Karpas-422 (cell line): Measurements from ENCODE around the gene SELENOM. TPM values are rescaled to one million over a fixed set of nuclear protein-coding genes. Genes with fewer than 3 reads are reported as not detected.

Source experiments
- DNase-seq: peaks from one replicate; pipeline ENCODE4 v3.0.0-alpha.2; 2015
- H2AFZ ChIP-seq: fragments of 200-600 bp; sonication (generic); 2 replicates; pipeline ENCODE4 v1.6.1; 2014; ENCODE audit warnings: antibody characterized with exemption, low read length, mixed read lengths
- H3K27ac ChIP-seq: fragments of 200-600 bp; sonication (generic); 2 replicates; pipeline ENCODE4 v1.5.1; 2014; ENCODE audit warnings: mild to moderate bottlenecking, low read length, moderate library complexity
- H3K27me3 ChIP-seq: fragments of 200-600 bp; sonication (generic); 2 replicates; pipeline ENCODE4 v1.6.1; 2014; ENCODE audit warnings: low read length, mixed read lengths
- H3K36me3 ChIP-seq: fragments of 200-600 bp; sonication (generic); 2 replicates; pipeline ENCODE4 v1.6.1; 2014; ENCODE audit warnings: low read length, mixed read lengths; ENCODE audit not compliant: insufficient read depth
- H3K4me1 ChIP-seq: fragments of 200-600 bp; sonication (generic); 2 replicates; pipeline ENCODE4 v1.6.1; 2014; ENCODE audit warnings: mild to moderate bottlenecking, low read length, mixed read lengths
- H3K4me2 ChIP-seq: fragments of 200-600 bp; sonication (generic); 2 replicates; pipeline ENCODE4 v1.6.1; 2014; ENCODE audit warnings: low read length, low read depth, mild to moderate bottlenecking; ENCODE audit not compliant: poor library complexity, severe bottlenecking
- H3K4me3 ChIP-seq: fragments of 200-600 bp; sonication (generic); 2 replicates; pipeline ENCODE4 v1.5.1; 2014; ENCODE audit warnings: mild to moderate bottlenecking, antibody characterized with exemption, low read length, mixed read lengths
- H3K79me2 ChIP-seq: fragments of 200-600 bp; sonication (generic); 2 replicates; pipeline ENCODE4 v1.6.1; 2014; ENCODE audit warnings: mild to moderate bottlenecking, low read length, mixed read lengths
- H3K9ac ChIP-seq: fragments of 200-600 bp; sonication (generic); 2 replicates; pipeline ENCODE4 v1.6.0; 2014; ENCODE audit warnings: low read length
- H3K9me2 ChIP-seq: fragments of 200-600 bp; sonication (generic), shearing (Covaris generic); replicated peaks from 2 replicates; pipeline ENCODE4 v1.6.0; 2014; ENCODE audit warnings: mild to moderate bottlenecking, low read length, moderate library complexity; ENCODE audit not compliant: insufficient read depth
- H3K9me3 ChIP-seq: fragments of 300-700, 200-600 bp; sonication (generic); 2 replicates; pipeline ENCODE4 v1.6.1; 2014; ENCODE audit warnings: low read length, mixed read lengths
- H4K20me1 ChIP-seq: fragments of 200-600 bp; sonication (generic); 2 replicates; pipeline ENCODE4 v1.6.1; 2014; ENCODE audit warnings: mild to moderate bottlenecking, antibody characterized with exemption, low read length, low read depth; ENCODE audit not compliant: insufficient read depth
- total RNA-seq: library from RNA; depleted of rRNA; stranded (reverse); fragments of >200 nt; shearing (Covaris generic); gene quantifications from 2 replicates; pipeline ENCODE4 v1.2.3, GENCODE V29; 2014; ENCODE audit warnings: low replicate concordance

SELENOM gene
- total RNA-seq, 1 experiment from 2014 or later: 11.1 TPM

- Histone ChIP-seq H3K4me2 (no peak overlapping the region), H3K9ac (no peak overlapping the region), H3K79me2 (no peaks in the 10 kb centered on the region), H3K4me1 (no peaks in the 10 kb centered on the region), H4K20me1 (no peaks in the 10 kb centered on the region), H3K36me3 (no peaks in the 10 kb centered on the region), H3K9me3 (no peaks in the 10 kb centered on the region), H3K27me3 (no peaks in the 10 kb centered on the region), H3K27ac (no peak overlapping the region), H2AFZ (no peak overlapping the region), H3K4me3 (no peak overlapping the region), H3K9me2 (no peaks in the 10 kb centered on the region)
- DNase-seq: no peak
Observed at GRCh38 chr22:31138126-31138525, 30.8 kb upstream of the SELENOM start.

- Histone ChIP-seq H3K4me3 (no peak overlapping the region), H2AFZ (no peak overlapping the region), H3K4me2 (no peak overlapping the region), H3K36me3 (no peaks in the 10 kb centered on the region), H3K9me2 (no peaks in the 10 kb centered on the region), H3K4me1 (no peaks in the 10 kb centered on the region), H3K9ac (no peak overlapping the region), H3K79me2 (no peaks in the 10 kb centered on the region), H3K27me3 (no peaks in the 10 kb centered on the region), H3K9me3 (no peaks in the 10 kb centered on the region), H4K20me1 (no peaks in the 10 kb centered on the region), H3K27ac (no peak overlapping the region)
- DNase-seq: no peak
Observed at GRCh38 chr22:31137721-31138120, 30.4 kb upstream of the SELENOM start.

GRCh38 chr22:31136711-31137110 is 29.3 kb upstream of the SELENOM start:
- Histone ChIP-seq H3K9me2 (no peaks in the 10 kb centered on the region), H3K79me2 (no peaks in the 10 kb centered on the region), H3K4me1 (no peaks in the 10 kb centered on the region), H3K27ac (no peak overlapping the region), H2AFZ (no peak overlapping the region), H3K36me3 (no peaks in the 10 kb centered on the region), H3K9me3 (no peaks in the 10 kb centered on the region), H3K27me3 (no peaks in the 10 kb centered on the region), H3K4me2 (no peak overlapping the region), H3K9ac (no peak overlapping the region), H4K20me1 (no peaks in the 10 kb centered on the region), H3K4me3 (no peak overlapping the region)
- no peak for DNase-seq

- no peaks in the 10 kb centered on the region for H3K9me3 ChIP-seq
- no peak overlapping the region for H2AFZ ChIP-seq
- no peaks in the 10 kb centered on the region for H4K20me1 ChIP-seq
- H3K27ac ChIP-seq: no peak overlapping the region
- no peaks in the 10 kb centered on the region for H3K36me3 ChIP-seq
- H3K79me2 ChIP-seq: no peaks in the 10 kb centered on the region
- H3K27me3 ChIP-seq: no peaks in the 10 kb centered on the region
- DNase-seq: no peak
- no peak overlapping the region for H3K4me2 ChIP-seq
- no peaks in the 10 kb centered on the region for H3K4me1 ChIP-seq
- no peaks in the 10 kb centered on the region for H3K9me2 ChIP-seq
- H3K9ac ChIP-seq: no peak overlapping the region
- H3K4me3 ChIP-seq: no peak overlapping the region
Observed at GRCh38 chr22:31136155-31136554, 28.8 kb upstream of the SELENOM start.

GRCh38 chr22:31135706-31136105 is 28.3 kb upstream of the SELENOM start:
- Histone ChIP-seq H3K36me3 (no peaks in the 10 kb centered on the region), H3K9ac (no peak overlapping the region), H3K27ac (no peak overlapping the region), H3K4me2 (no peak overlapping the region), H3K79me2 (no peaks in the 10 kb centered on the region), H3K27me3 (no peaks in the 10 kb centered on the region), H3K4me1 (no peaks in the 10 kb centered on the region), H3K9me2 (no peaks in the 10 kb centered on the region), H2AFZ (no peak overlapping the region), H3K4me3 (no peak overlapping the region), H4K20me1 (no peaks in the 10 kb centered on the region), H3K9me3 (no peaks in the 10 kb centered on the region)
- no peak for DNase-seq

- H3K27me3 ChIP-seq: no peaks in the 10 kb centered on the region
- no peak overlapping the region for H3K4me3 ChIP-seq
- H3K36me3 ChIP-seq: no peaks in the 10 kb centered on the region
- no peaks in the 10 kb centered on the region for H3K9me3 ChIP-seq
- H3K9ac ChIP-seq: no peak overlapping the region
- H3K79me2 ChIP-seq: no peaks in the 10 kb centered on the region
- H2AFZ ChIP-seq: no peak overlapping the region
- no peaks in the 10 kb centered on the region for H4K20me1 ChIP-seq
- no peaks in the 10 kb centered on the region for H3K4me1 ChIP-seq
- no peak for DNase-seq
- H3K27ac ChIP-seq: no peak overlapping the region
- H3K9me2 ChIP-seq: no peaks in the 10 kb centered on the region
- H3K4me2 ChIP-seq: no peak overlapping the region
Observed at GRCh38 chr22:31134688-31135087, 27.3 kb upstream of the SELENOM start.

GRCh38 chr22:31133911-31134310 is 26.5 kb upstream of the SELENOM start:
- no peaks in the 10 kb centered on the region for H3K9me3 ChIP-seq
- H3K79me2 ChIP-seq: no peaks in the 10 kb centered on the region
- H4K20me1 ChIP-seq: no peaks in the 10 kb centered on the region
- no peaks in the 10 kb centered on the region for H3K4me1 ChIP-seq
- no peak overlapping the region for H3K4me3 ChIP-seq
- DNase-seq: no peak
- no peaks in the 10 kb centered on the region for H3K36me3 ChIP-seq
- H2AFZ ChIP-seq: no peak overlapping the region
- no peaks in the 10 kb centered on the region for H3K27me3 ChIP-seq
- no peak overlapping the region for H3K9ac ChIP-seq
- H3K27ac ChIP-seq: no peak overlapping the region
- H3K4me2 ChIP-seq: no peak overlapping the region
- H3K9me2 ChIP-seq: no peaks in the 10 kb centered on the region

- H3K9ac ChIP-seq: no peak overlapping the region
- no peak overlapping the region for H3K4me3 ChIP-seq
- no peaks in the 10 kb centered on the region for H3K79me2 ChIP-seq
- H2AFZ ChIP-seq: no peak overlapping the region
- peaks cover 28% of the 10 kb centered on the region for H3K4me1 ChIP-seq
- no peaks in the 10 kb centered on the region for H4K20me1 ChIP-seq
- H3K36me3 ChIP-seq: no peaks in the 10 kb centered on the region
- no peaks in the 10 kb centered on the region for H3K9me2 ChIP-seq
- no peak overlapping the region for H3K27ac ChIP-seq
- H3K27me3 ChIP-seq: no peaks in the 10 kb centered on the region
- DNase-seq: no peak
- no peaks in the 10 kb centered on the region for H3K9me3 ChIP-seq
- no peak overlapping the region for H3K4me2 ChIP-seq
Observed at GRCh38 chr22:31130873-31131272, 23.5 kb upstream of the SELENOM start.

- no peaks in the 10 kb centered on the region for H3K36me3 ChIP-seq
- H3K9me2 ChIP-seq: no peaks in the 10 kb centered on the region
- peaks cover 40% of the 10 kb centered on the region for H3K4me1 ChIP-seq
- H3K9me3 ChIP-seq: no peaks in the 10 kb centered on the region
- no peak for DNase-seq
- H3K79me2 ChIP-seq: no peaks in the 10 kb centered on the region
- peak overlapping the region; percentile 68 for H3K9ac ChIP-seq
- H3K27ac ChIP-seq: no peak overlapping the region
- H4K20me1 ChIP-seq: 0 out of 2 replicates have a peak, but pooled peaks cover 3% of the 10 kb centered on the region
- peak overlapping the region; percentile 56; the same call in 1 of the 2 replicates for H2AFZ ChIP-seq
- peak overlapping the region; percentile 64 for H3K4me3 ChIP-seq
- H3K4me2 ChIP-seq: peak overlapping the region; percentile 77
- H3K27me3 ChIP-seq: no peaks in the 10 kb centered on the region
Observed at GRCh38 chr22:31128156-31128555, 20.8 kb upstream of the SELENOM start.
